Breast epithelium (tissue), 4 donors: ENCODE results near the gene RYR3. TPM values are rescaled to one million over a fixed set of nuclear protein-coding genes. Genes with fewer than 3 reads are reported as not detected.
"Not testable (repeated sequence)": the region's sequence is repeated elsewhere in the genome, so short reads cannot be mapped to it uniquely, and the experiment has no call there.

Experiments
- DNase-seq, 2 donors: peaks; one replicate each; pipeline ENCODE4 v3.0.0-alpha.2; 2019; ENCODE audit warnings: low spot score in 2 of 2
- H3K27ac ChIP-seq, 2 donors: fragments of 200-600 bp; sonication (generic) in 1 of 2; one replicate each; pipeline ENCODE4 v1.5.1; 2016 to 2019; ENCODE audit warnings: mild to moderate bottlenecking in 1 of 2
- H3K27me3 ChIP-seq, 2 donors: fragments of 200-600 bp; sonication (generic) in 1 of 2; one replicate each; pipeline versions ENCODE4 v1.5.1 to v1.6.0; 2017 to 2019; ENCODE audit warnings: control low read depth in 1 of 2, mild to moderate bottlenecking in 1 of 2
- H3K36me3 ChIP-seq: fragments of 200-600 bp; one replicate; pipeline ENCODE4 v1.5.1; 2019
- H3K4me1 ChIP-seq, 2 donors: fragments of 200-600 bp; sonication (generic); one replicate each; pipeline ENCODE4 v1.5.1; 2016 to 2019; ENCODE audit warnings: control low read depth in 1 of 2
- H3K4me3 ChIP-seq, 3 donors: fragments of 200-600 bp; sonication (generic); 1 replicate in 2 of 3; 2 replicates in 1 of 3; pipeline ENCODE4 v1.5.1; 2016 to 2019; ENCODE audit warnings: mild to moderate bottlenecking in 3 of 3, moderate library complexity in 2 of 3
- H3K9me3 ChIP-seq, 2 donors: fragments of 200-600 bp; sonication (generic) in 1 of 2; one replicate each; pipeline ENCODE4 v1.5.1; 2016 to 2019; ENCODE audit warnings: control low read depth in 1 of 2
- POLR2A ChIP-seq: fragments of 450-650 bp; IDR thresholded peaks from one replicate; pipeline ENCODE4 v1.6.1; 2016; ENCODE audit warnings: antibody characterized with exemption, mild to moderate bottlenecking, moderate library complexity
- POLR2AphosphoS5 ChIP-seq, 3 donors: sonication (generic); formaldehyde crosslinking; IDR thresholded peaks; one replicate each; pipeline ENCODE4 v1.6.1; 2017; ENCODE audit warnings: antibody characterized with exemption in 3 of 3
- intact Hi-C: fragments of 100-400 bp; cut with DNase I; formaldehyde crosslinking; loops from one replicate; pipeline ENCODE4 v1.15.1; 2023; ENCODE audit warnings: low total_unique reads
- total RNA-seq, 3 donors: library from RNA; depleted of rRNA; stranded (reverse); fragments of >200 nt; gene quantifications; one replicate each; pipeline ENCODE4 v1.1.0, GENCODE V29; 2016
- TF ChIP-seq, protein P1 (sequence below), 3 donors: fragments of 450-650 bp; IDR thresholded peaks; one replicate each; pipeline ENCODE4 v1.5.1; 2016 to 2017; ENCODE audit warnings: antibody characterized with exemption in 3 of 3, mild to moderate bottlenecking in 3 of 3, moderate library complexity in 3 of 3

Gene RYR3
- total RNA-seq, 3 donors from 2014 or later = 1.8 to 4.2 (median 2.6) TPM

DNA sequence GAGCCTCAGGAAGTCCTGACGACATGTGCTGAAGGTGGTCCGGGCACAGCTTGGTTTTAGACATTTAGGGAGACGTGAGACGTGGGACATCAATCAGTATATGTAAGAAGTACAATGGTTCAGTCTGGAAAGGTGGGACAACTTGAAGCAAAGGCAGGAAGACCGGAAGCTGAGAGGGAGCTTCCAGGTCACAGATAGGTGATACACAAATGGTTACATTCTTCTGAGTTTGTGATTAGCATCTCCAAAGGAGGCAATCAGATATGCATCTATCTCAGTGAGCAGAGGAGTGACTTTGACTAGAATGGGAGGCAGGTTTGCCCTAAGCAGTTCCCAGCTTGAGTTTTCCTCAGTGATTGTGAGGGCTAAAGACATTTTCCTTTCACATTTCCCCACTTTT lies 282.1 kb downstream of the RYR3 start:
- Histone ChIP-seq H3K36me3 (no peaks in the 10 kb centered on the region), H3K4me3 (no peak overlapping the region), H3K4me1 (no peaks in the 10 kb centered on the region), H3K9me3 (no peaks in the 10 kb centered on the region), H3K27ac (no peak overlapping the region), H3K27me3 (no peaks in the 10 kb centered on the region)
- DNase-seq = no peak
- intact Hi-C loops = no loop called here
- TF ChIP-seq, protein P1, sequence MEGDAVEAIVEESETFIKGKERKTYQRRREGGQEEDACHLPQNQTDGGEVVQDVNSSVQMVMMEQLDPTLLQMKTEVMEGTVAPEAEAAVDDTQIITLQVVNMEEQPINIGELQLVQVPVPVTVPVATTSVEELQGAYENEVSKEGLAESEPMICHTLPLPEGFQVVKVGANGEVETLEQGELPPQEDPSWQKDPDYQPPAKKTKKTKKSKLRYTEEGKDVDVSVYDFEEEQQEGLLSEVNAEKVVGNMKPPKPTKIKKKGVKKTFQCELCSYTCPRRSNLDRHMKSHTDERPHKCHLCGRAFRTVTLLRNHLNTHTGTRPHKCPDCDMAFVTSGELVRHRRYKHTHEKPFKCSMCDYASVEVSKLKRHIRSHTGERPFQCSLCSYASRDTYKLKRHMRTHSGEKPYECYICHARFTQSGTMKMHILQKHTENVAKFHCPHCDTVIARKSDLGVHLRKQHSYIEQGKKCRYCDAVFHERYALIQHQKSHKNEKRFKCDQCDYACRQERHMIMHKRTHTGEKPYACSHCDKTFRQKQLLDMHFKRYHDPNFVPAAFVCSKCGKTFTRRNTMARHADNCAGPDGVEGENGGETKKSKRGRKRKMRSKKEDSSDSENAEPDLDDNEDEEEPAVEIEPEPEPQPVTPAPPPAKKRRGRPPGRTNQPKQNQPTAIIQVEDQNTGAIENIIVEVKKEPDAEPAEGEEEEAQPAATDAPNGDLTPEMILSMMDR (IDR thresholded peaks at IDR 0.05) = no peak
- TF ChIP-seq POLR2A (no peak), POLR2AphosphoS5 (IDR thresholded peaks at IDR 0.05) (no peak)

GRCh38 chr15:33598382-33598781 lies 287.6 kb downstream of the RYR3 start:
- H3K9me3 ChIP-seq, intact Hi-C loops, H3K36me3 ChIP-seq, DNase-seq, H3K27ac ChIP-seq, H3K27me3 ChIP-seq, H3K4me1 ChIP-seq, H3K4me3 ChIP-seq: not testable (repeated sequence)

- Histone ChIP-seq H3K27me3 (no peaks in the 10 kb centered on the region), H3K4me1 (no peaks in the 10 kb centered on the region), H3K4me3 (no peak overlapping the region), H3K36me3 (no peaks in the 10 kb centered on the region), H3K9me3 (no peaks in the 10 kb centered on the region), H3K27ac (no peak overlapping the region)
- no peak for DNase-seq
- intact Hi-C loops = no loop called here
- TF ChIP-seq, protein P1 (IDR thresholded peaks at IDR 0.05) = no peak
- TF ChIP-seq POLR2AphosphoS5 (IDR thresholded peaks at IDR 0.05) = no peak
These were observed 289.4 kb downstream of the RYR3 start for GRCh38 chr15:33600212-33600611.

DNA sequence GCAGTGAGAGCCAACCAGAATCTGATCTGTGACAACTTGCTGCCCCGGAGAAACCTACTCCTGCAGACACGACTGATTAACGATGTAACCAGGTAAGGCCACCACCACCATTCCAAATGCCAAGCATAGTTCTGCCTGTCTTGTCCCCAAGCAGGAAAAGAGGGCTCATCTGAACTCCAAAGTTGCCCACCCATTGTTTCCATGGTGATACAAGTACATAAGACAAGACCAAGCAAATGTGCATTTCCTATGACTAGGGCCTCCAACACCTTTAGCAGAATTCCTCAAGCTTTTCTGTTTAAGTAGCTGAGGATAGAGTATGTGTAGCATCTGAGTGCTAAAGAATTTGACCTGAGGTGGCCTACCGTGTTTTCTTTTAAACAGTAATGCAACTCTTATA lies 290.7 kb downstream of the RYR3 start:
- Histone ChIP-seq H3K4me1 (no peaks in the 10 kb centered on the region), H3K27ac (no peak overlapping the region), H3K9me3 (no peaks in the 10 kb centered on the region), H3K4me3 (no peak overlapping the region), H3K27me3 (no peaks in the 10 kb centered on the region), H3K36me3 (no peaks in the 10 kb centered on the region)
- no peak for DNase-seq
- TF ChIP-seq POLR2A (no peak), POLR2AphosphoS5 (IDR thresholded peaks at IDR 0.05) (no peak)
- TF ChIP-seq, protein P1 (IDR thresholded peaks at IDR 0.05) = no peak
- intact Hi-C loops = no loop called here

- DNase-seq = no peak
- Histone ChIP-seq H3K4me3 (no peak overlapping the region), H3K9me3 (no peaks in the 10 kb centered on the region), H3K36me3 (no peaks in the 10 kb centered on the region), H3K27me3 (no peaks in the 10 kb centered on the region), H3K27ac (no peak overlapping the region), H3K4me1 (no peaks in the 10 kb centered on the region)
- intact Hi-C loops = no loop called here
- TF ChIP-seq POLR2AphosphoS5 (IDR thresholded peaks at IDR 0.05) = no peak
- TF ChIP-seq POLR2A = no peak
- TF ChIP-seq, protein P1 (IDR thresholded peaks at IDR 0.05) = no peak
These were observed 297.9 kb downstream of the RYR3 start for GRCh38 chr15:33608714-33609113.

DNA sequence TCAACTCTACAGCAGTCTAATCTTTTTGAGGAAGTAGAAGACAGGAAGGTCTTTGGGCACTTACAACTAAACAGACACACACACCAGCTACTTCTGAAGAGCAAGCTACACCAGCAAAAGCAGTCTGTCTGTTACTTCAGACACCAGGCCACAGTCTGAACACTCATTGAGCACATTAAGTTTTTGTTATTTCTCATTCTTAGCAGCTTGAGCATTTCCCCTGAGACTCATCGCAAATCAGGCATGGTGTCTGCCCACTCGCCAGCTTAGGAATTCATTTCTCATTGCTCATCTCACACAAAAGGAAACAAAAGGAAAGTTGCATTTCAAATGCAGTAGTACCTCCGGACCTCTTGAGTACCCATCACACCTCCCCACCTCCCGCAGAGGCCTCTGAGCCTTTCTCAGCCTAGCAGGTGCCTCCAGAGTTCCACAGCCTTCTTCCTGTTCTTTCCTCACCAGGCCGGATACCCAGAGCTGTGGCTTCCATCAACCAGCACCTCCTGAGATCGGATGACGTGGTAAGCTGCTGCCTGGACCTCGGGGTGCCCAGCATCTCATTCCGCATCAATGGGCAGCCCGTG lies 302.0 kb downstream of the RYR3 start:
- no peak for TF ChIP-seq POLR2AphosphoS5 (IDR thresholded peaks at IDR 0.05)
- TF ChIP-seq, protein P1 (IDR thresholded peaks at IDR 0.05) = no peak
- TF ChIP-seq POLR2A = no peak
- intact Hi-C loops = no loop called here
- Histone ChIP-seq H3K9me3 (no peaks in the 10 kb centered on the region), H3K4me1 (no peaks in the 10 kb centered on the region), H3K27me3 (no peaks in the 10 kb centered on the region), H3K4me3 (no peak overlapping the region), H3K36me3 (no peaks in the 10 kb centered on the region), H3K27ac (no peak overlapping the region)
- DNase-seq = no peak
